ENCODE measurements around the gene PCSK9.

- TF ChIP-seq CTCF (conservative IDR thresholded peaks at IDR 0.05 in 1 of 2, IDR thresholded peaks at IDR 0.05 in 1 of 2; ENCODE audit: extremely low read depth in 1 of 2, insufficient read depth in 1 of 2, low read depth in 1 of 2, low read length in 2 of 2) (no peak), EZH2 (IDR thresholded peaks at IDR 0.05; ENCODE audit: borderline replicate concordance, low read length) (no peak)
Measured at GRCh38 chr1:55040083-55040932, 960 bp downstream of the PCSK9 start.
